ENCODE data around the gene INPP4B. TPM values are rescaled to one million over a fixed set of nuclear protein-coding genes. Genes with fewer than 3 reads are reported as not detected.

Gene INPP4B
- total RNA-seq, 1 experiment from 2014 or later = 17.6 TPM

GRCh38 chr4:142064181-142064580 is 781.9 kb downstream of the INPP4B start:
- ChIA-PET CTCF (interaction anchor here (0.5 to 1.0 kb wide), 2 partner anchors 33 to 580 kb away, joined by 3 read pairs; no protein-coding TSS in a partner anchor), POLR2A (interaction anchor here (0.6 kb wide), 1 partner anchor 23 kb away, joined by 3 read pairs; no protein-coding TSS in a partner anchor)
- no peak for TF ChIP-seq CTCF (IDR thresholded peaks at IDR 0.05; ENCODE audit: unreplicated experiment)
- Mint-ChIP-seq H3K4me3 (ENCODE audit: unreplicated experiment) (no peak overlapping the region), H3K27me3 (ENCODE audit: insufficient read depth, unreplicated experiment) (no peaks in the 10 kb centered on the region), H3K4me1 (ENCODE audit: insufficient read depth, unreplicated experiment) (no peaks in the 10 kb centered on the region), H3K36me3 (ENCODE audit: insufficient read depth, unreplicated experiment) (peaks cover 16% of the 10 kb centered on the region), H3K9me3 (ENCODE audit: unreplicated experiment) (peaks cover 11% of the 10 kb centered on the region), H3K27ac (ENCODE audit: low read depth, unreplicated experiment) (no peak overlapping the region)
- DNase-seq (ENCODE audit: unreplicated experiment) = no peak
- BruUV-seq (replicated peaks) = no TSS peak
- intact Hi-C loops (cut with micrococcal nuclease) = no loop called here

GRCh38 chr4:142045996-142046395 is 800.1 kb downstream of the INPP4B start:
- Mint-ChIP-seq H3K27me3 (ENCODE audit: insufficient read depth, unreplicated experiment) (no peaks in the 10 kb centered on the region), H3K36me3 (ENCODE audit: insufficient read depth, unreplicated experiment) (no peaks in the 10 kb centered on the region), H3K9me3 (ENCODE audit: unreplicated experiment) (no peaks in the 10 kb centered on the region), H3K4me1 (ENCODE audit: insufficient read depth, unreplicated experiment) (peaks cover 17% of the 10 kb centered on the region), H3K4me3 (ENCODE audit: unreplicated experiment) (no peak overlapping the region), H3K27ac (ENCODE audit: low read depth, unreplicated experiment) (no peak overlapping the region)
- CTCF ChIA-PET = interaction anchor here (0.6 to 0.8 kb wide), 2 partner anchors 188 to 213 kb away, joined by 3 to 5 read pairs; no protein-coding TSS in a partner anchor
- DNase-seq (ENCODE audit: unreplicated experiment) = no peak
- no TSS peak for BruUV-seq (replicated peaks)
- no peak for TF ChIP-seq CTCF (IDR thresholded peaks at IDR 0.05; ENCODE audit: unreplicated experiment)
- POLR2A ChIA-PET = interaction anchor here (0.8 kb wide), 1 partner anchor 8 kb away, joined by 3 read pairs; no protein-coding TSS in a partner anchor
- intact Hi-C loops (cut with micrococcal nuclease) = no loop called here

GRCh38 chr4:142044271-142044670 is 801.8 kb downstream of the INPP4B start:
- no peak overlapping the region for H3K4me3 Mint-ChIP-seq (ENCODE audit: unreplicated experiment)
- no peak overlapping the region for H3K27ac Mint-ChIP-seq (ENCODE audit: low read depth, unreplicated experiment)
- H3K27me3 Mint-ChIP-seq (ENCODE audit: insufficient read depth, unreplicated experiment) = no peaks in the 10 kb centered on the region
- H3K4me1 Mint-ChIP-seq (ENCODE audit: insufficient read depth, unreplicated experiment) = peaks cover 17% of the 10 kb centered on the region
- no peak for TF ChIP-seq CTCF (IDR thresholded peaks at IDR 0.05; ENCODE audit: unreplicated experiment)
- intact Hi-C loops (cut with micrococcal nuclease) = no loop called here
- POLR2A ChIA-PET = no interaction called here
- no peaks in the 10 kb centered on the region for H3K36me3 Mint-ChIP-seq (ENCODE audit: insufficient read depth, unreplicated experiment)
- no peaks in the 10 kb centered on the region for H3K9me3 Mint-ChIP-seq (ENCODE audit: unreplicated experiment)
- no TSS peak for BruUV-seq (replicated peaks)
- no peak for DNase-seq (ENCODE audit: unreplicated experiment)
- CTCF ChIA-PET = no interaction called here

- no peak for TF ChIP-seq CTCF (IDR thresholded peaks at IDR 0.05; ENCODE audit: unreplicated experiment)
- POLR2A ChIA-PET = no interaction called here
- Mint-ChIP-seq H3K4me1 (ENCODE audit: insufficient read depth, unreplicated experiment) (peaks cover 17% of the 10 kb centered on the region), H3K27me3 (ENCODE audit: insufficient read depth, unreplicated experiment) (no peaks in the 10 kb centered on the region), H3K27ac (ENCODE audit: low read depth, unreplicated experiment) (no peak overlapping the region), H3K9me3 (ENCODE audit: unreplicated experiment) (no peaks in the 10 kb centered on the region), H3K36me3 (ENCODE audit: insufficient read depth, unreplicated experiment) (no peaks in the 10 kb centered on the region), H3K4me3 (ENCODE audit: unreplicated experiment) (no peak overlapping the region)
- no peak for DNase-seq (ENCODE audit: unreplicated experiment)
- intact Hi-C loops (cut with micrococcal nuclease) = no loop called here
- no TSS peak for BruUV-seq (replicated peaks)
- CTCF ChIA-PET = no interaction called here
These were observed 802.6 kb downstream of the INPP4B start for GRCh38 chr4:142043509-142043908.
